DMS79 treated with DMSO at 0.1 percent for 48 hours (cell line): ENCODE results near the gene HDHD3.

ENCODE experiments used
- DNase-seq: peaks from one replicate; lab custom pipeline; 2025; lab: John Stamatoyannopoulos, UW

Gene HDHD3

GRCh38 chr9:113363336-113363735, 13.4 kb downstream of the HDHD3 start:
- no peak for DNase-seq

- DNase-seq = no peak
Measured at GRCh38 chr9:113361304-113362018, 15.3 kb downstream of the HDHD3 start.

GRCh38 chr9:113360242-113360842, 16.4 kb downstream of the HDHD3 start:
- no peak for DNase-seq

GRCh38 chr9:113359385-113359784, 17.4 kb downstream of the HDHD3 start:
- no peak for DNase-seq

- DNase-seq = no peak
Measured at GRCh38 chr9:113356686-113357292, 20.0 kb downstream of the HDHD3 start.

- DNase-seq = no peak
Measured at GRCh38 chr9:113355040-113355596, 21.7 kb downstream of the HDHD3 start.

GRCh38 chr9:113352411-113352810, 24.4 kb downstream of the HDHD3 start:
- no peak for DNase-seq

GRCh38 chr9:113352006-113352405, 24.8 kb downstream of the HDHD3 start:
- DNase-seq = no peak

GRCh38 chr9:113350937-113351336, 25.8 kb downstream of the HDHD3 start:
- DNase-seq = no peak

GRCh38 chr9:113350107-113350661, 26.6 kb downstream of the HDHD3 start:
- peak; percentile 30 for DNase-seq

- DNase-seq = peak; percentile 17
Measured at GRCh38 chr9:113349445-113350094, 27.2 kb downstream of the HDHD3 start, which contains the start of gene BSPRY. BSPRY (plus strand) TSS chr9:113349541; CDS start chr9:113349580, 39 bp downstream.

GRCh38 chr9:113349066-113349444, 27.7 kb downstream of the HDHD3 start:
- no peak for DNase-seq

GRCh38 chr9:113348437-113348836, 28.3 kb downstream of the HDHD3 start:
- DNase-seq = no peak

- DNase-seq = no peak
Measured at GRCh38 chr9:113345671-113346070, 31.1 kb downstream of the HDHD3 start.

- peak; percentile 12 for DNase-seq
Measured at GRCh38 chr9:113345190-113345589, 31.6 kb downstream of the HDHD3 start.

GRCh38 chr9:113343732-113344231, 33.0 kb downstream of the HDHD3 start:
- DNase-seq = peak; percentile 95

- peak; percentile 66 for DNase-seq
Measured at GRCh38 chr9:113341712-113342410, 34.9 kb downstream of the HDHD3 start.

GRCh38 chr9:113340011-113340699, 36.6 kb downstream of the HDHD3 start, which contains the start of gene WDR31:
WDR31 (minus strand) TSS chr9:113340275; CDS start chr9:113332022, 8,253 bp downstream.
- DNase-seq = peak; percentile 86

GRCh38 chr9:113337714-113338113, 39.1 kb downstream of the HDHD3 start:
- no peak for DNase-seq

- DNase-seq = no peak
Measured at GRCh38 chr9:113331780-113332179, 45.0 kb downstream of the HDHD3 start.
